B cell (primary cell): Measurements from ENCODE around the gene COL6A5. TPM values are rescaled to one million over a fixed set of nuclear protein-coding genes. Genes with fewer than 3 reads are reported as not detected.

Experiments used
- ATAC-seq: fragments of 200-7000 bp; cut with Tn5 transposase; one replicate; pipeline ENCODE4 v1.10.0; 2021; ENCODE audit warnings: low read depth, mild to moderate bottlenecking, moderate number of reproducible peaks, moderate library complexity
- CTCF ChIA-PET: fragments of 350-600 bp; sonication (Branson Sonifier 250); formaldehyde crosslinking; loops from one replicate; lab custom pipeline; 2021; ENCODE audit warnings: antibody characterized with exemption, inconsistent platforms; lab: Charles Lee
- POLR2A ChIA-PET: fragments of 350-600 bp; sonication (Branson Sonifier 250); formaldehyde crosslinking; loops from one replicate; lab custom pipeline; 2021; ENCODE audit warnings: antibody characterized with exemption; lab: Charles Lee
- DNase-seq: peaks from one replicate; pipeline ENCODE4 v3.0.0; 2013
- H2AFZ ChIP-seq: 2 replicates; pipeline ENCODE4 v1.6.1; 2012; ENCODE audit warnings: mild to moderate bottlenecking, low read depth, low read length; ENCODE audit not compliant: insufficient read depth, poor library complexity, severe bottlenecking
- H3K27ac ChIP-seq, 2 donors: 1 replicate in 1 of 2; 2 replicates in 1 of 2; pipeline ENCODE4 v1.5.1; 2012 to 2013; ENCODE audit warnings: low read length in 2 of 2, mild to moderate bottlenecking in 2 of 2, moderate library complexity in 1 of 2
- H3K27me3 ChIP-seq, 4 experiments: fragments of 200-600 bp in 1 of 4; sonication (generic) in 1 of 4; replicated peaks in 1 of 4; 1 replicate in 2 of 4; 2 replicates in 2 of 4; pipeline versions ENCODE4 v1.6.1 to v1.7.0; 2013 to 2016; ENCODE audit warnings: low read length in 3 of 4, mild to moderate bottlenecking in 2 of 4, mixed read lengths in 1 of 4, moderate library complexity in 1 of 4; ENCODE audit not compliant: insufficient read depth in 4 of 4, control insufficient read depth in 3 of 4; ENCODE audit errors: control extremely low read depth in 1 of 4
- H3K36me3 ChIP-seq, 2 experiments: replicated peaks in 1 of 2; 1 replicate in 1 of 2; 2 replicates in 1 of 2; pipeline versions ENCODE4 v1.6.1 to v1.7.1; 2013; ENCODE audit warnings: low read length in 1 of 2; ENCODE audit not compliant: insufficient read depth in 2 of 2, control insufficient read depth in 1 of 2; ENCODE audit errors: control extremely low read depth in 1 of 2, extremely low read depth in 1 of 2
- H3K4me1 ChIP-seq, 2 donors: fragments of 200-600 bp in 1 of 2; sonication (generic) in 1 of 2; 1 replicate in 1 of 2; 2 replicates in 1 of 2; pipeline versions ENCODE4 v1.5.1 to v1.6.1; 2013 to 2017; ENCODE audit warnings: low read length in 2 of 2; ENCODE audit not compliant: control insufficient read depth in 2 of 2, insufficient read depth in 2 of 2
- H3K4me2 ChIP-seq: replicated peaks from 2 replicates; pipeline ENCODE3; 2012; ENCODE audit warnings: mild to moderate bottlenecking, low read depth, low read length; ENCODE audit not compliant: poor library complexity, severe bottlenecking
- H3K4me3 ChIP-seq, 5 experiments: fragments of 200-600 bp in 1 of 5; sonication (generic) in 1 of 5; 1 replicate in 3 of 5; 2 replicates in 2 of 5; pipeline versions ENCODE4 v1.5.1 to v1.7.0; 2011 to 2016; ENCODE audit warnings: low read length in 4 of 5, mild to moderate bottlenecking in 4 of 5, low read depth in 2 of 5, control low read depth in 1 of 5, moderate library complexity in 1 of 5; ENCODE audit not compliant: insufficient read depth in 1 of 5; ENCODE audit errors: control extremely low read depth in 1 of 5, extremely low read depth in 1 of 5
- H3K79me2 ChIP-seq: fragments of 200-600 bp; sonication (generic); one replicate; pipeline ENCODE4 v1.6.0; 2016; ENCODE audit warnings: low read length; ENCODE audit not compliant: control insufficient read depth, insufficient read depth
- H3K9ac ChIP-seq: fragments of 200-600 bp; sonication (generic); 2 replicates; pipeline ENCODE4 v1.6.1; 2017; ENCODE audit warnings: mild to moderate bottlenecking, low read length, moderate library complexity
- H3K9me3 ChIP-seq, 3 donors: one replicate each; pipeline versions ENCODE4 v1.6.1 to v1.7.1; 2013; ENCODE audit warnings: low read length in 2 of 3; ENCODE audit not compliant: control insufficient read depth in 2 of 3, insufficient read depth in 1 of 3; ENCODE audit errors: control extremely low read depth in 1 of 3
- H4K20me1 ChIP-seq: 2 replicates; pipeline ENCODE4 v1.6.0; 2012; ENCODE audit warnings: mild to moderate bottlenecking, low read length; ENCODE audit not compliant: insufficient read depth, control insufficient read depth, poor library complexity, severe bottlenecking
- H3K27ac Mint-ChIP-seq: one replicate; pipeline ENCODE4 v1.8.0; 2021; ENCODE audit warnings: mixed read lengths
- H3K27me3 Mint-ChIP-seq: one replicate; pipeline ENCODE4 v1.8.0; 2021; ENCODE audit warnings: mixed read lengths
- H3K4me1 Mint-ChIP-seq: one replicate; pipeline ENCODE4 v1.8.0; 2021; ENCODE audit warnings: mixed read lengths
- H3K4me3 Mint-ChIP-seq: one replicate; pipeline ENCODE4 v1.8.0; 2021; ENCODE audit warnings: mixed read lengths
- H3K9me3 Mint-ChIP-seq: one replicate; pipeline ENCODE4 v1.8.0; 2022; ENCODE audit warnings: mixed read lengths; ENCODE audit not compliant: insufficient read depth
- EZH2 ChIP-seq: IDR thresholded peaks from 2 replicates; pipeline ENCODE4 v1.6.1; 2012; ENCODE audit warnings: borderline replicate concordance, low read depth, mild to moderate bottlenecking, moderate library complexity, low read length; ENCODE audit not compliant: insufficient read depth, poor library complexity, severe bottlenecking
- WGBS: methylation state at CpG from one replicate; pipeline ENCODE4 v1.1.5; 2013; ENCODE audit warnings: missing lambda C conversion rate; ENCODE audit not compliant: insufficient coverage; 5-methylcytosine and 5-hydroxymethylcytosine counted together
- intact Hi-C: fragments of 100-400 bp; cut with micrococcal nuclease; formaldehyde crosslinking; loops from one replicate; pipeline ENCODE4 v1.10.0; 2022
- polyA plus RNA-seq: library from polyadenylated mRNA; depleted of rRNA; stranded (reverse); fragments of >200 nt; gene quantifications from 2 replicates; pipeline ENCODE4 v1.2.3, GENCODE V29; 2012
- total RNA-seq, 2 donors: library from RNA; stranded (reverse); fragments of 120-200 nt in 1 of 2; gene quantifications; 1 replicate in 1 of 2; 2 replicates in 1 of 2; pipeline versions ENCODE4 v1.2.3 to v1.2.4, GENCODE V29; 2013 to 2022
- TF ChIP-seq, protein P1 (sequence below): fragments of 200-600 bp; IDR thresholded peaks from one replicate; pipeline ENCODE4 v1.8.0; 2022; ENCODE audit warnings: antibody characterized with exemption, mild to moderate bottlenecking

Gene COL6A5
- total and polyA plus RNA-seq, 2 donors (not counting 1 experiment from before 2014, with no cell fraction given), result not detected

DNA sequence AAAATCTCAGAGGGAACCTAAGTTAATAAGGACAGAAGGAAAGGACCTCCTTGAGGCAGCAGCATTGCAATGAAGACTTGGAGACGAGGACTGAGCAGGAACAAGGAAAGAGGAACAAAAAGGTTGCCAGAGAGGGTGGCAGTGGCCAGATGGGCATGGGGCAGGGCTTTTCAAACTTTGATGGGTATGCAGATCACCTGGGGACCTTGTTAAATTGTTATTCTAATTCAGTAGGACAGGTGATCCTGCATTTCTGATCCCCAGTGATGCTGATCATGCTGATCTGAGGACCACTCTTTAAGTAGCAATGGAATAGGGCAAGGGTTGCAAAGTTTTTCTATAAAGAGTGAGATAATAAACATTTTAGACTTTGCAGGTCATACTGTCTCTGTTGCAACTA lies 182.6 kb downstream of the COL6A5 start:
- ChIA-PET POLR2A (no interaction called here), CTCF (no interaction called here)
- H3K4me3 ChIP-seq, result no peak overlapping the region
- no peaks in the 10 kb centered on the region for H3K79me2 ChIP-seq
- no peak overlapping the region for H3K9ac ChIP-seq
- no peak overlapping the region for H3K27ac Mint-ChIP-seq
- H4K20me1 ChIP-seq, result no peaks in the 10 kb centered on the region
- H2AFZ ChIP-seq, result no peak overlapping the region
- H3K4me2 ChIP-seq, result no peak overlapping the region
- H3K9me3 ChIP-seq, result no peaks in the 10 kb centered on the region
- intact Hi-C loops, result no loop called here
- no peak overlapping the region for H3K4me3 Mint-ChIP-seq
- peaks cover 19% of the 10 kb centered on the region for H3K27me3 Mint-ChIP-seq
- no peak for TF ChIP-seq EZH2
- TF ChIP-seq, protein P1, sequence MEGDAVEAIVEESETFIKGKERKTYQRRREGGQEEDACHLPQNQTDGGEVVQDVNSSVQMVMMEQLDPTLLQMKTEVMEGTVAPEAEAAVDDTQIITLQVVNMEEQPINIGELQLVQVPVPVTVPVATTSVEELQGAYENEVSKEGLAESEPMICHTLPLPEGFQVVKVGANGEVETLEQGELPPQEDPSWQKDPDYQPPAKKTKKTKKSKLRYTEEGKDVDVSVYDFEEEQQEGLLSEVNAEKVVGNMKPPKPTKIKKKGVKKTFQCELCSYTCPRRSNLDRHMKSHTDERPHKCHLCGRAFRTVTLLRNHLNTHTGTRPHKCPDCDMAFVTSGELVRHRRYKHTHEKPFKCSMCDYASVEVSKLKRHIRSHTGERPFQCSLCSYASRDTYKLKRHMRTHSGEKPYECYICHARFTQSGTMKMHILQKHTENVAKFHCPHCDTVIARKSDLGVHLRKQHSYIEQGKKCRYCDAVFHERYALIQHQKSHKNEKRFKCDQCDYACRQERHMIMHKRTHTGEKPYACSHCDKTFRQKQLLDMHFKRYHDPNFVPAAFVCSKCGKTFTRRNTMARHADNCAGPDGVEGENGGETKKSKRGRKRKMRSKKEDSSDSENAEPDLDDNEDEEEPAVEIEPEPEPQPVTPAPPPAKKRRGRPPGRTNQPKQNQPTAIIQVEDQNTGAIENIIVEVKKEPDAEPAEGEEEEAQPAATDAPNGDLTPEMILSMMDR, result no peak
- whole genome bisulfite sequencing, result 64% methylated on average over 1 of the region's 1 CpG
- no peaks in the 10 kb centered on the region for H3K9me3 Mint-ChIP-seq
- H3K4me1 Mint-ChIP-seq, result peaks cover 4% of the 10 kb centered on the region
- H3K4me1 ChIP-seq, result no peaks in the 10 kb centered on the region
- no peak for ATAC-seq
- H3K36me3 ChIP-seq, result no peaks in the 10 kb centered on the region
- DNase-seq, result no peak
- no peaks in the 10 kb centered on the region for H3K27me3 ChIP-seq
- no peak overlapping the region for H3K27ac ChIP-seq

DNA sequence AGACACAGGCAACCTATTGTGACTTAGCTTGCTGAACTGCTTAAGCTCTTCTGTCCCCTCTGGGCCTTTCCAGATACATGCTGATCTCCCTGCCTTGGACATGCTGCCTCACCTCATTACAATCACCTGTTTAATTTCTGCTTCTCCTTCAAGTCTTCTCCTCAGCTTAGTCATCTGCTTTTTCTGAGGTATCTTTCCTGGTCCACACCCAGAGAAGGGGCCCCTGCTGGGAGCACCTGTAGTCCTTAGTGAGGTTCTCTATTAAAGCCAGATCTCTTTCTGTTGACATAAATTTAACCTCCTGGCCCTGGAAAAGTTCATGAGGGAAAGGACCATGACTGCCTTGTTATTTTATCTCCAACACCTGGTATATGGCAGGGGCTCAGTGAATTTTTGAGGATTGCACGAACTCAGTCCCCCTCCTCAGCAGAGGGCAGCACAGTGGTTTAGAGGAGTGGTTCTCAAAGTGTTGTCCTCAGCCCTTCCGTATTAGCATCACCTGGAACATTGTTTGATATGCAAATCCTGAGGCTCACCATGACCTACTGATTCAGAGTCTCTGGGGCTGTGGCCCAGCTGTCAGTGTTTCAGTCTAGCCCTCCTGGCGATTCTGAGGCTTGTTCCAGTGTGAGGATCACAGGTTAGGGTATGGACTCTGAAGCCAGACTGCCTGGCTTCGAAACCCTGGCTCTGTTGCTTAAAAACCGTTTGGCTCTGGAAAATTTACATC lies 184.2 kb downstream of the COL6A5 start:
- Histone ChIP-seq H3K4me2 (no peak overlapping the region), H4K20me1 (no peaks in the 10 kb centered on the region), H3K9ac (no peak overlapping the region), H3K27ac (no peak overlapping the region), H3K36me3 (no peaks in the 10 kb centered on the region), H3K4me3 (no peak overlapping the region), H3K9me3 (peaks cover 0 to 1% (median 0%) of the 10 kb centered on the region in 3 donors), H3K4me1 (no peaks in the 10 kb centered on the region), H3K79me2 (no peaks in the 10 kb centered on the region), H2AFZ (no peak overlapping the region), H3K27me3 (no peaks in the 10 kb centered on the region)
- intact Hi-C loops, result no loop called here
- Mint-ChIP-seq H3K4me1 (peaks cover 4% of the 10 kb centered on the region), H3K27me3 (peaks cover 11% of the 10 kb centered on the region), H3K27ac (no peak overlapping the region), H3K9me3 (no peaks in the 10 kb centered on the region), H3K4me3 (no peak overlapping the region)
- ATAC-seq (no peak), DNase-seq (no peak)
- POLR2A ChIA-PET, result no interaction called here
- no peak for TF ChIP-seq EZH2
- TF ChIP-seq, protein P1, result no peak
- WGBS, result 83% methylated on average over 2 of the region's 5 CpGs
- CTCF ChIA-PET, result no interaction called here
